GM20000 (cell line): ENCODE results near the gene TFRC.
"Not testable (repeated sequence)": the region's sequence is repeated elsewhere in the genome, so short reads cannot be mapped to it uniquely, and the experiment has no call there.

Experiments
- DNase-seq: peaks from one replicate; pipeline ENCODE4 v3.0.0; 2012; ENCODE audit warnings: low spot score
- CTCF ChIP-seq: IDR thresholded peaks from 2 replicates; pipeline ENCODE4 v1.5.1; 2012; ENCODE audit warnings: mild to moderate bottlenecking, control low read depth; ENCODE audit errors: extremely low read depth, missing control alignments

The TFRC gene

GRCh38 chr3:196121066-196121465 is 39.2 kb upstream of the TFRC start:
- no peak for TF ChIP-seq CTCF
- DNase-seq, result no peak

GRCh38 chr3:196120291-196120951 is 38.5 kb upstream of the TFRC start:
- DNase-seq, result no peak
- TF ChIP-seq CTCF, result no peak

- no peak for TF ChIP-seq CTCF
- DNase-seq, result no peak
These were observed 35.9 kb upstream of the TFRC start for GRCh38 chr3:196117809-196118208.

GRCh38 chr3:196115678-196116083 is 33.8 kb upstream of the TFRC start:
- no peak for TF ChIP-seq CTCF
- peak; percentile 70 for DNase-seq

- TF ChIP-seq CTCF, result no peak
- DNase-seq, result peak; percentile 69
These were observed 30.1 kb upstream of the TFRC start for GRCh38 chr3:196111939-196112386.

- DNase-seq, result no peak
These were observed 26.3 kb upstream of the TFRC start for GRCh38 chr3:196108075-196108743.

GRCh38 chr3:196104707-196105106 is 22.8 kb upstream of the TFRC start:
- not testable (repeated sequence) for DNase-seq

More at GRCh38 chr3:196108075-196108743, 26.3 kb upstream of the TFRC start:
- TF ChIP-seq CTCF, result no peak

DNA sequence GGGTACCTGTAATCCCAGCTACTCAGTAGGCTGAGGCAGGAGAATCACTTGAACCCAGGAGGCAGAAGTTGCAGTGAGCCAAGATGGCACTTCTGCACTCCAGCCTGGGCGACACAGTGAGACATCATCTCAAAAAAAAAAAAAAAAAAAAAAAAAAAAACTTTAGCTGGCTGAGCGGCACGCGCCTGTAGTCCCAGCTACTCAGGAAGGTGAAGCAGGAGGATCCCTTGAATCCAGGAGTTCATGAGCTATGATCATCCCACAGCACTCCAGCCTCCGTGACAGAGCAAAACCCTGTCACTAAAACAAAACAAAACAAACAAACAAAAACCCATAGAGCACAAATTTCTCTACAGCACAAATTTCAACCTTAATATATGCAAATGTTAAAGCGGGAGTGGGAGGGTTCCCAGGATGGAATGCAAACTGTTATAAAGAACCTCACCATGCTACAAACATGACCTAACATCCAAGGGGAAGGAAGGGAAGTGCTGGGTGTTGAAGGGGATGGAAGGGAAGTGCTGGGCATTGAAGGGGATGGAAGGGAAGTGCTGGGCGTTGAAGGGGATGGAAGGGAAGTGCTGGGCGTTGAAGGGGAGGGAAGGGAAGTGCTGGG is 16.6 kb upstream of the TFRC start:
- not testable (repeated sequence) for DNase-seq
